Colonic mucosa (tissue), 4 donors: ENCODE data around the gene CCNE1. TPM values are rescaled to one million over a fixed set of nuclear protein-coding genes. Genes with fewer than 3 reads are reported as not detected.
A peak's percentile ranks its signal among the peaks of the same experiment; 100 is the strongest.

Source experiments
- DNase-seq: peaks from one replicate; pipeline ENCODE4 v3.0.0-alpha.2; 2020
- H3K27ac ChIP-seq: fragments of 200-600 bp; one replicate; pipeline ENCODE4 v1.8.0; 2021
- H3K27me3 ChIP-seq: fragments of 200-600 bp; one replicate; pipeline ENCODE4 v1.8.0; 2021
- H3K36me3 ChIP-seq: fragments of 200-600 bp; one replicate; pipeline ENCODE4 v1.8.0; 2021
- H3K4me1 ChIP-seq: fragments of 200-600 bp; one replicate; pipeline ENCODE4 v1.8.0; 2021; ENCODE audit warnings: mild to moderate bottlenecking
- H3K4me3 ChIP-seq: fragments of 200-600 bp; one replicate; pipeline ENCODE4 v1.8.0; 2021
- H3K9ac ChIP-seq, 2 donors: one replicate each; pipeline ENCODE4 v1.7.0; 2013; ENCODE audit warnings: control low read depth in 2 of 2, low read depth in 2 of 2, low read length in 2 of 2
- H3K9me3 ChIP-seq: fragments of 200-600 bp; one replicate; pipeline ENCODE4 v1.8.0; 2021
- intact Hi-C: fragments of 100-400 bp; cut with DNase I; formaldehyde crosslinking; loops from one replicate; pipeline ENCODE4 v1.14.1; 2022
- total RNA-seq, 2 donors: library from RNA; stranded (reverse); fragmentation: NEBNext Ultra II Directional in 1 of 2; extraction: Animal tissue kit (Norgen Biotek cat#: 25700) in 1 of 2; gene quantifications; one replicate each; pipeline ENCODE4 v1.2.1, GENCODE V29; 2021
- TF ChIP-seq, protein P1 (sequence below): fragments of 200-600 bp; IDR thresholded peaks from one replicate; pipeline ENCODE4 v1.8.0; 2022; ENCODE audit warnings: antibody characterized with exemption, mild to moderate bottlenecking
- donor health status: healthy.
- donor health status: DM: no; HTN: no; CAD: no.
- donor health status: DM: no; HTN: no; CAD: no.

The CCNE1 gene
- total RNA-seq, 2 donors from 2014 or later, result 5.1 to 10.6 TPM

DNA sequence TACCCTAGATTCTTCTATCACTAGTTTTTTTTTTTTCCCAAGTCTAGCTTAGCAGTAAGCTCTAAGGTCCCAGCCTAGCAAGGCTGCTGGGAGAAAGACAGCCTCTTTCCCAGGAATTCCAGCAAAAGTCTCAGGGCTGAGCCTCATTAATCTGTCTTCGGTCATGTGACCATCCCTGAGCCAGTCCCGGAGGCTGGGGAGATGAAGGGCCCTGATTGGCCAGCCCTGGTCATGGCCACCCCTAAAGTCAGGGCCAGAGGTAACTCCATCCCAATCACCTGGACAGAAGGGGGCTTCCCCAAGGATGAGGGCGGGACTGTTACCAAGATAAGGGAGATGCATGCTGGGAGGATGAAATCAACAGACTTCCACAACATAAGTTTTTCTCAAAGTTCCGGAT lies 43.3 kb downstream of the CCNE1 start:
- TF ChIP-seq, protein P1, sequence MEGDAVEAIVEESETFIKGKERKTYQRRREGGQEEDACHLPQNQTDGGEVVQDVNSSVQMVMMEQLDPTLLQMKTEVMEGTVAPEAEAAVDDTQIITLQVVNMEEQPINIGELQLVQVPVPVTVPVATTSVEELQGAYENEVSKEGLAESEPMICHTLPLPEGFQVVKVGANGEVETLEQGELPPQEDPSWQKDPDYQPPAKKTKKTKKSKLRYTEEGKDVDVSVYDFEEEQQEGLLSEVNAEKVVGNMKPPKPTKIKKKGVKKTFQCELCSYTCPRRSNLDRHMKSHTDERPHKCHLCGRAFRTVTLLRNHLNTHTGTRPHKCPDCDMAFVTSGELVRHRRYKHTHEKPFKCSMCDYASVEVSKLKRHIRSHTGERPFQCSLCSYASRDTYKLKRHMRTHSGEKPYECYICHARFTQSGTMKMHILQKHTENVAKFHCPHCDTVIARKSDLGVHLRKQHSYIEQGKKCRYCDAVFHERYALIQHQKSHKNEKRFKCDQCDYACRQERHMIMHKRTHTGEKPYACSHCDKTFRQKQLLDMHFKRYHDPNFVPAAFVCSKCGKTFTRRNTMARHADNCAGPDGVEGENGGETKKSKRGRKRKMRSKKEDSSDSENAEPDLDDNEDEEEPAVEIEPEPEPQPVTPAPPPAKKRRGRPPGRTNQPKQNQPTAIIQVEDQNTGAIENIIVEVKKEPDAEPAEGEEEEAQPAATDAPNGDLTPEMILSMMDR, result no peak

DNA sequence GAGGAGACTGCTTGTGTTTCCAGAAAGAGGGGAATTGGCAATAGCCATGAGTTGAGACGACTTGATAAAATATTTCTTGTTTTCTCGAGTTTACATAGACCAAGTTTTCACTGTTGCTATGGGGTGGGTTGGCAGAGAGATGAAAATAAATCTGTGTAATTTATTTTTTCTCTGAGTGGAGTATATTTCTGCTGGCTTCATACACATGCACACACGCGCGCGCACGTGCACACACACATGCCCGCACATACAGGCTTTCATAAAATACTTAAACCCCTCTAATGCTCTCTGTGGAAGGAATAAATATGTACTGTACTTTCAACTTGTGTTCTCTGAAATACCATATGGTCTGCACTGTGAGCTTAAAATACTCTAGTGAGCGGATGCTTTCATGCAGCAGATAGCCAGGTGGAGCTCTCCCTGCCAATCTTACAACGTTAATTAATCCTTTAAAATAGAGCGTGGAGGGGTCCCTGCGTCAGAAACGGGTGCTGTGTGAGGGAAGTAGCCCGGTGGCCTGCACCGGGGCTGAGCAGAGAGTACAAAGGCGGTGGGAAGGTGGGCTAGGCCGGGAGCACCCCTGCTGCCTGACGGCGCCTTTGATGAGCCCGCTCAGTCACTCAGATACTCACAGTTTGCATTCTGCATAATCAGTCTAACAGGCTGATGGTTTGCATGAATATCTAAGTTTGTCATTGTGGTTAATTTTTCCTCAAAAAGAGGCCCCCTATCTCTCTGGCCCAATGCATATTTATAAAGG lies 44.1 kb downstream of the CCNE1 start:
- Histone ChIP-seq H3K27ac (no peak overlapping the region), H3K27me3 (no peaks in the 10 kb centered on the region), H3K36me3 (no peaks in the 10 kb centered on the region), H3K4me1 (no peaks in the 10 kb centered on the region), H3K4me3 (no peak overlapping the region), H3K9me3 (no peaks in the 10 kb centered on the region), H3K9ac (no peak overlapping the region)
- DNase-seq, result no peak
- intact Hi-C loops, result no loop called here
- TF ChIP-seq, protein P1, result no peak

More for the DNA sequence above, 43.3 kb downstream of the CCNE1 start:
- Histone ChIP-seq H3K36me3 (no peaks in the 10 kb centered on the region), H3K9ac (no peak overlapping the region), H3K27me3 (no peaks in the 10 kb centered on the region), H3K27ac (no peak overlapping the region), H3K4me1 (no peaks in the 10 kb centered on the region), H3K4me3 (no peak overlapping the region), H3K9me3 (no peaks in the 10 kb centered on the region)
- intact Hi-C loops, result no loop called here
- DNase-seq, result no peak

DNA sequence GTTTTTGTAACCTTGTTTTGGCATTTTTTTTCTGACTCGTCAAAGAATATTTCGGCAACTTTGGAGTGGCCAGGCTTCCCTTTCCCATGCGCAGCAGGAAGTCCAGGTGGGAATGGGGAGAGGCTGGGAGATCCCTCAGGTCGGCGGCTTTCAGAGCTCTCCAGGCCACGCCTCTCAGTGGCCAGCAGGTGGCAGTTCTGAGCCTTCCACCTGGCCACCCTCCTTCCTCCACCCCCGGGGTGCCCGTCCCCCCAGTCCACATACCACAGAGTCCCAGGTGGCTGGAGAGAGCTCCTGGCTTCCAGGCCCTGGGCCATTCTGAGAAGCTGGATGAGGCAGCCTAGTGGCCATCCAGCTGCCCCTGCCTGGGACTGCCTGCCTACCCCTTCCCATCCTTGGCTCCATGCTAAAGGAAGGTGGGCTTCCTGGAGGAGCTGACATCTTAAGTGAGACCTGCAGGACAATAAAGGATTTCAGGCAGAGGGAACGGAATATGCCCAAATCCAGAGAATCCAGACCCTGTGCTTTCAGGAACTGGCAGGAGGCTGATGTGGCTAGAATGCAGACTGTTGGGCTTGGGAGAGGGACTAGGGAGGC lies 46.3 kb downstream of the CCNE1 start:
- intact Hi-C loops, result no loop called here
- no peaks in the 10 kb centered on the region for H3K27me3 ChIP-seq

DNA sequence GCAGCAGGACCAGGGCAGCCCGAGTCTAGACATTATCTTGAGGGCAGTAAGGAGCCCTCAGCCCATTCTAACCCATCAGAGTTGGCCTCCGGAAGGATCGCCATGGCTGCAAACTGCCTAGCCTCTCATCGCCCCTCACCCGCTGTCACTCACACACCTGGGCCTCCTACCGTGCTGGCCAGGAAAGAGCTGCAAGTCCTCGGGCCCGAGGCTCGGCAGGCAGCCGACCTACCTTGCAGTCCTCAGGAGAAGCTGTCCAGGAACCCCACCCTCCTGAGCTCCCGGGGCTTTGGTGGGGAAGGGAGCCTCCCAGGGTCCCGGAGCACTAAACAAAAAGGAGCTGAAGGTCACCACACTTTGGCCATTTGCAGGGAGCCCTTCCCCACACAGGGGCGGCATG lies 46.8 kb downstream of the CCNE1 start:
- Histone ChIP-seq H3K36me3 (no peaks in the 10 kb centered on the region), H3K27ac (no peak overlapping the region), H3K4me1 (no peaks in the 10 kb centered on the region), H3K4me3 (no peak overlapping the region), H3K9ac (no peak overlapping the region), H3K9me3 (no peaks in the 10 kb centered on the region), H3K27me3 (no peaks in the 10 kb centered on the region)
- DNase-seq, result no peak
- TF ChIP-seq, protein P1, result no peak
- intact Hi-C loops, result no loop called here

More for the DNA sequence above, 46.3 kb downstream of the CCNE1 start:
- H3K27ac ChIP-seq, result no peak overlapping the region
- H3K4me1 ChIP-seq, result no peaks in the 10 kb centered on the region
- no peak overlapping the region for H3K4me3 ChIP-seq
- H3K9me3 ChIP-seq, result no peaks in the 10 kb centered on the region
- peak; percentile 32 for DNase-seq
- no peaks in the 10 kb centered on the region for H3K36me3 ChIP-seq
- H3K9ac ChIP-seq, result no peak overlapping the region
- TF ChIP-seq, protein P1, result peak; percentile 56

DNA sequence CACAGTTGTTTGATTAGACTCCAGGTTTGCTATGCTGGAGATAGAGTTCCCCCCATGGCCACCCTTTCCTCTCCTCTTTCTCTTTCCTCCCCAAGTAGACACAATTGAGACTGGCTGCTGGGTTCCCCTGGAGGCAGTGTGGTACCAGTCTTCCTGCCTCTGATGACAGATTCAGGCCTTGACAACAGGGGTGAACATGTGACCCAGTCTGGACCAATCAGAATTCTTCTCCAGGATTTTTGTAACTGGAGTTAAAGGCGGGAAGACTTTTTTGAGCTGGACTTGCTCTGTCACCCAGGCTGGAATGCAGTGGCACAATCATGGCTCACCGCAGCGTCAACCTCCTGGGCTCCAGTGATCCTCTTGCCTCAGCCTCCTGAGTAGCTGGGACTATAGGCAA lies 48.7 kb downstream of the CCNE1 start:
- H3K4me1 ChIP-seq, result no peaks in the 10 kb centered on the region
- intact Hi-C loops, result no loop called here
- no peak for DNase-seq
- H3K36me3 ChIP-seq, result no peaks in the 10 kb centered on the region
- TF ChIP-seq, protein P1, result no peak
- no peak overlapping the region for H3K27ac ChIP-seq
- no peaks in the 10 kb centered on the region for H3K9me3 ChIP-seq
- no peak overlapping the region for H3K9ac ChIP-seq
- no peak overlapping the region for H3K4me3 ChIP-seq
- H3K27me3 ChIP-seq, result no peaks in the 10 kb centered on the region
